ENCODE data around the gene MEGF9.

- TF ChIP-seq, protein P1, sequence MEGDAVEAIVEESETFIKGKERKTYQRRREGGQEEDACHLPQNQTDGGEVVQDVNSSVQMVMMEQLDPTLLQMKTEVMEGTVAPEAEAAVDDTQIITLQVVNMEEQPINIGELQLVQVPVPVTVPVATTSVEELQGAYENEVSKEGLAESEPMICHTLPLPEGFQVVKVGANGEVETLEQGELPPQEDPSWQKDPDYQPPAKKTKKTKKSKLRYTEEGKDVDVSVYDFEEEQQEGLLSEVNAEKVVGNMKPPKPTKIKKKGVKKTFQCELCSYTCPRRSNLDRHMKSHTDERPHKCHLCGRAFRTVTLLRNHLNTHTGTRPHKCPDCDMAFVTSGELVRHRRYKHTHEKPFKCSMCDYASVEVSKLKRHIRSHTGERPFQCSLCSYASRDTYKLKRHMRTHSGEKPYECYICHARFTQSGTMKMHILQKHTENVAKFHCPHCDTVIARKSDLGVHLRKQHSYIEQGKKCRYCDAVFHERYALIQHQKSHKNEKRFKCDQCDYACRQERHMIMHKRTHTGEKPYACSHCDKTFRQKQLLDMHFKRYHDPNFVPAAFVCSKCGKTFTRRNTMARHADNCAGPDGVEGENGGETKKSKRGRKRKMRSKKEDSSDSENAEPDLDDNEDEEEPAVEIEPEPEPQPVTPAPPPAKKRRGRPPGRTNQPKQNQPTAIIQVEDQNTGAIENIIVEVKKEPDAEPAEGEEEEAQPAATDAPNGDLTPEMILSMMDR (IDR thresholded peaks at IDR 0.05), result no peak
- no peak for TF ChIP-seq EP300 (IDR thresholded peaks at IDR 0.05)
Observed at GRCh38 chr9:120652934-120653333, 61.3 kb downstream of the MEGF9 start.

Measured in sigmoid colon (tissue), 4 donors.